Karpas-422 (cell line): Measurements from ENCODE around the gene RPL9. TPM values are rescaled to one million over a fixed set of nuclear protein-coding genes. Genes with fewer than 3 reads are reported as not detected.

Experiments
- DNase-seq: peaks from one replicate; pipeline ENCODE4 v3.0.0-alpha.2; 2015
- H2AFZ ChIP-seq: fragments of 200-600 bp; sonication (generic); 2 replicates; pipeline ENCODE4 v1.6.1; 2014; ENCODE audit warnings: antibody characterized with exemption, low read length, mixed read lengths
- H3K27ac ChIP-seq: fragments of 200-600 bp; sonication (generic); 2 replicates; pipeline ENCODE4 v1.5.1; 2014; ENCODE audit warnings: mild to moderate bottlenecking, low read length, moderate library complexity
- H3K27me3 ChIP-seq: fragments of 200-600 bp; sonication (generic); 2 replicates; pipeline ENCODE4 v1.6.1; 2014; ENCODE audit warnings: low read length, mixed read lengths
- H3K36me3 ChIP-seq: fragments of 200-600 bp; sonication (generic); 2 replicates; pipeline ENCODE4 v1.6.1; 2014; ENCODE audit warnings: low read length, mixed read lengths; ENCODE audit not compliant: insufficient read depth
- H3K4me1 ChIP-seq: fragments of 200-600 bp; sonication (generic); 2 replicates; pipeline ENCODE4 v1.6.1; 2014; ENCODE audit warnings: mild to moderate bottlenecking, low read length, mixed read lengths
- H3K4me2 ChIP-seq: fragments of 200-600 bp; sonication (generic); 2 replicates; pipeline ENCODE4 v1.6.1; 2014; ENCODE audit warnings: low read length, low read depth, mild to moderate bottlenecking; ENCODE audit not compliant: poor library complexity, severe bottlenecking
- H3K4me3 ChIP-seq: fragments of 200-600 bp; sonication (generic); 2 replicates; pipeline ENCODE4 v1.5.1; 2014; ENCODE audit warnings: mild to moderate bottlenecking, antibody characterized with exemption, low read length, mixed read lengths
- H3K79me2 ChIP-seq: fragments of 200-600 bp; sonication (generic); 2 replicates; pipeline ENCODE4 v1.6.1; 2014; ENCODE audit warnings: mild to moderate bottlenecking, low read length, mixed read lengths
- H3K9ac ChIP-seq: fragments of 200-600 bp; sonication (generic); 2 replicates; pipeline ENCODE4 v1.6.0; 2014; ENCODE audit warnings: low read length
- H3K9me2 ChIP-seq: fragments of 200-600 bp; sonication (generic), shearing (Covaris generic); replicated peaks from 2 replicates; pipeline ENCODE4 v1.6.0; 2014; ENCODE audit warnings: mild to moderate bottlenecking, low read length, moderate library complexity; ENCODE audit not compliant: insufficient read depth
- H3K9me3 ChIP-seq: fragments of 300-700, 200-600 bp; sonication (generic); 2 replicates; pipeline ENCODE4 v1.6.1; 2014; ENCODE audit warnings: low read length, mixed read lengths
- H4K20me1 ChIP-seq: fragments of 200-600 bp; sonication (generic); 2 replicates; pipeline ENCODE4 v1.6.1; 2014; ENCODE audit warnings: mild to moderate bottlenecking, antibody characterized with exemption, low read length, low read depth; ENCODE audit not compliant: insufficient read depth
- small RNA-seq: library from RNA; depleted of rRNA; stranded (forward); fragments of <200 nt; gene quantifications from one replicate; pipeline ENCODE3, GENCODE V24; 2014
- total RNA-seq: library from RNA; depleted of rRNA; stranded (reverse); fragments of >200 nt; shearing (Covaris generic); gene quantifications from 2 replicates; pipeline ENCODE4 v1.2.3, GENCODE V29; 2014; ENCODE audit warnings: low replicate concordance; rRNA removed

Gene RPL9
- total RNA-seq, 1 experiment from 2014 or later, result 3,556 TPM

- Histone ChIP-seq H2AFZ (no peak within 1 kb of the TSS), H4K20me1 (no peaks in the 10 kb centered on the region), H3K27ac (no peak within 1 kb of the TSS), H3K9me2 (no peaks in the 10 kb centered on the region), H3K4me2 (no peak within 1 kb of the TSS), H3K4me3 (no peak within 1 kb of the TSS), H3K9ac (no peak within 1 kb of the TSS), H3K27me3 (no peaks in the 10 kb centered on the region), H3K4me1 (no peaks in the 10 kb centered on the region), H3K79me2 (no peaks in the 10 kb centered on the region), H3K9me3 (no peaks in the 10 kb centered on the region), H3K36me3 (no peaks in the 10 kb centered on the region)
- DNase-seq, result no peak
These were observed 51.7 kb downstream of the RPL9 start, which contains the start of gene KLB for GRCh38 chr4:39406763-39407583. Gene KLB, plus strand, starts transcription at chr4:39406930. Its CDS starts 20 bp downstream, at chr4:39406950.

Small RNA genes lying within 50 kb of the gene (small RNA-seq; reads per million reads assigned to genes)
- gene MIR5591, result not detected
- gene RF00019, result not detected

Other genes starting within 250 kb of the RPL9 start
- gene RFC1, start 92.6 kb downstream of the RPL9 start, total RNA-seq, result 41.1 and 64.0 TPM in 2 replicates
- gene KLB, start 52.0 kb downstream of the RPL9 start, total RNA-seq, result not detected in 2 replicates
- 14.1 and 19.5 TPM in 2 replicates for gene LIAS, start 134 bp upstream of the RPL9 start, total RNA-seq
- gene UGDH, start 68.5 kb upstream of the RPL9 start, total RNA-seq, result 10.3 and 10.9 TPM in 2 replicates
- gene SMIM14, start 179.9 kb upstream of the RPL9 start, total RNA-seq, result 174 and 689 TPM in 2 replicates
- gene UBE2K, start 239.2 kb upstream of the RPL9 start, total RNA-seq, result 32.9 and 35.8 TPM in 2 replicates